Large intestine (tissue), 3 donors: ENCODE measurements around the gene HIVEP3. TPM values are rescaled to one million over a fixed set of nuclear protein-coding genes. Genes with fewer than 3 reads are reported as not detected.
A peak's percentile ranks its signal among the peaks of the same experiment; 100 is the strongest.

Experiments used
- DNase-seq, 2 donors: peaks; one replicate each; pipeline versions ENCODE4 v3.0.0 to v3.0.0-alpha.2; 2013
- H3K27ac ChIP-seq: one replicate; pipeline ENCODE4 v1.5.1; 2013; ENCODE audit warnings: low read length
- H3K27me3 ChIP-seq: 2 replicates; pipeline ENCODE4 v1.6.1; 2013; ENCODE audit warnings: low read length; ENCODE audit not compliant: control insufficient read depth, insufficient read depth
- H3K36me3 ChIP-seq: 2 replicates; pipeline ENCODE4 v1.6.1; 2013; ENCODE audit warnings: low read length; ENCODE audit not compliant: control insufficient read depth, insufficient read depth
- H3K4me1 ChIP-seq: one replicate; pipeline ENCODE4 v1.6.1; 2013; ENCODE audit warnings: low read length; ENCODE audit not compliant: control insufficient read depth, insufficient read depth
- H3K4me3 ChIP-seq: one replicate; pipeline ENCODE4 v1.5.1; 2013; ENCODE audit warnings: low read length
- H3K9me3 ChIP-seq: one replicate; pipeline ENCODE4 v1.6.1; 2013; ENCODE audit warnings: mild to moderate bottlenecking, low read depth, low read length, moderate library complexity; ENCODE audit not compliant: control insufficient read depth
- WGBS: methylation state at CpG from one replicate; pipeline ENCODE4 v1.1.5; 2013; ENCODE audit warnings: low lambda C conversion rate; ENCODE audit not compliant: insufficient coverage; 5-methylcytosine and 5-hydroxymethylcytosine counted together
- polyA plus RNA-seq: library from polyadenylated mRNA; unstranded; fragments of 120-200 nt; gene quantifications from one replicate; pipeline ENCODE4 v1.2.1, GENCODE V29; 2013

The HIVEP3 gene
- polyA plus RNA-seq, 1 donor: 2.6 TPM

- Histone ChIP-seq H3K27ac (no peak overlapping the region), H3K27me3 (peaks cover 3% of the 10 kb centered on the region), H3K4me1 (no peaks in the 10 kb centered on the region), H3K4me3 (no peak overlapping the region), H3K9me3 (no peaks in the 10 kb centered on the region), H3K36me3 (no peaks in the 10 kb centered on the region)
- peak in 1 of 2 donors; percentile 11 for DNase-seq
- 67% methylated on average over 1 of the region's 3 CpGs for WGBS
Measured at GRCh38 chr1:41875487-41875886, 43.2 kb downstream of the HIVEP3 start.

DNA sequence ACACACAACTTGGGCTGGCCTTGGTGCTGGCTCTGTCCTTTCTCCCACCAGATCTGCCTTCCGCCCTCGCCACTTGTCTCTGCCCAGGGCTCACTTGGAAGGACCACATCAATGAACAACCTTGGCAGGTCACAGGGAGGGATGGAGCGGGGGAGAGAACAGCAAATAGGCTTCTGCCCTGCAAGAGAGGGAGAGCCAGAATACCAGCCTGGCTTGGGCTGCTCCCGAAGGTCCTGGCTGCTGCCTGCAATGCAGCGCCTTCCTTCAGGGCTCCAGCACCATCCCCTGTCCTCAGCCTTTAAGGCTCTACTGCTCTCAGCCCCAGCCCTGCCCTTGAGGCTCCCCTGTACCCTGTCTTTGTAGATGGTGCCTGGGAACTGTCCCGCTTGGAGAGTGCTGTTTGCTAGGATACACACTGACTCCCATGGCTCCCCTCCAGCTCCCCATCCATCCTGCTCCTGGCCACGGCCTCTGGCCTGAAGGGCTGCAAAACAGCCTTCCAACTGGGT, 43.8 kb downstream of the HIVEP3 start:
- H3K27me3 ChIP-seq: peaks cover 4% of the 10 kb centered on the region
- no peak overlapping the region for H3K4me3 ChIP-seq
- no peak for DNase-seq
- no peaks in the 10 kb centered on the region for H3K9me3 ChIP-seq
- no peak overlapping the region for H3K27ac ChIP-seq
- no peaks in the 10 kb centered on the region for H3K4me1 ChIP-seq
- no CpG with 5 or more reads among the region's 7 CpGs for WGBS
- no peaks in the 10 kb centered on the region for H3K36me3 ChIP-seq

- 37% methylated on average over 2 of the region's 6 CpGs for WGBS
Measured at GRCh38 chr1:41874151-41874719, 44.5 kb downstream of the HIVEP3 start.

GRCh38 chr1:41872074-41872473, 46.6 kb downstream of the HIVEP3 start:
- H3K27ac ChIP-seq: no peak overlapping the region
- peaks cover 5% of the 10 kb centered on the region for H3K27me3 ChIP-seq
- H3K4me1 ChIP-seq: no peaks in the 10 kb centered on the region
- no peak overlapping the region for H3K4me3 ChIP-seq
- no peaks in the 10 kb centered on the region for H3K36me3 ChIP-seq
- no peaks in the 10 kb centered on the region for H3K9me3 ChIP-seq
- 100% methylated on average over 1 of the region's 4 CpGs for WGBS
- DNase-seq: no peak

More at GRCh38 chr1:41874151-41874719, 44.5 kb downstream of the HIVEP3 start:
- no peaks in the 10 kb centered on the region for H3K36me3 ChIP-seq
- no peaks in the 10 kb centered on the region for H3K9me3 ChIP-seq
- DNase-seq: no peak
- H3K4me1 ChIP-seq: no peaks in the 10 kb centered on the region
- no peak overlapping the region for H3K27ac ChIP-seq
- peaks cover 5% of the 10 kb centered on the region for H3K27me3 ChIP-seq
- no peak overlapping the region for H3K4me3 ChIP-seq

GRCh38 chr1:41870076-41870562, 48.6 kb downstream of the HIVEP3 start:
- no peak for DNase-seq
- H3K27me3 ChIP-seq: peaks cover 8% of the 10 kb centered on the region
- H3K27ac ChIP-seq: no peak overlapping the region
- H3K36me3 ChIP-seq: no peaks in the 10 kb centered on the region
- no peaks in the 10 kb centered on the region for H3K4me1 ChIP-seq
- no CpG with 5 or more reads among the region's 7 CpGs for WGBS
- no peak overlapping the region for H3K4me3 ChIP-seq
- no peaks in the 10 kb centered on the region for H3K9me3 ChIP-seq

GRCh38 chr1:41868241-41868998, 50.3 kb downstream of the HIVEP3 start:
- Histone ChIP-seq H3K4me1 (no peaks in the 10 kb centered on the region), H3K9me3 (no peaks in the 10 kb centered on the region), H3K27ac (no peak overlapping the region), H3K36me3 (no peaks in the 10 kb centered on the region), H3K4me3 (no peak overlapping the region), H3K27me3 (peaks cover 14% of the 10 kb centered on the region)
- WGBS: no CpG with 5 or more reads among the region's 6 CpGs
- no peak for DNase-seq

GRCh38 chr1:41866285-41866684, 52.4 kb downstream of the HIVEP3 start:
- Histone ChIP-seq H3K4me3 (no peak overlapping the region), H3K27me3 (peaks cover 23% of the 10 kb centered on the region), H3K9me3 (no peaks in the 10 kb centered on the region), H3K4me1 (no peaks in the 10 kb centered on the region), H3K36me3 (no peaks in the 10 kb centered on the region), H3K27ac (no peak overlapping the region)
- 80% methylated on average over 1 of the region's 2 CpGs for WGBS
- DNase-seq: no peak

- H3K9me3 ChIP-seq: no peaks in the 10 kb centered on the region
- peaks cover 21% of the 10 kb centered on the region for H3K27me3 ChIP-seq
- no CpG with 5 or more reads among the region's 4 CpGs for WGBS
- no peak for DNase-seq
- H3K36me3 ChIP-seq: no peaks in the 10 kb centered on the region
- H3K4me1 ChIP-seq: no peaks in the 10 kb centered on the region
- no peak overlapping the region for H3K4me3 ChIP-seq
- H3K27ac ChIP-seq: no peak overlapping the region
Measured at GRCh38 chr1:41864471-41865040, 54.2 kb downstream of the HIVEP3 start.

DNA sequence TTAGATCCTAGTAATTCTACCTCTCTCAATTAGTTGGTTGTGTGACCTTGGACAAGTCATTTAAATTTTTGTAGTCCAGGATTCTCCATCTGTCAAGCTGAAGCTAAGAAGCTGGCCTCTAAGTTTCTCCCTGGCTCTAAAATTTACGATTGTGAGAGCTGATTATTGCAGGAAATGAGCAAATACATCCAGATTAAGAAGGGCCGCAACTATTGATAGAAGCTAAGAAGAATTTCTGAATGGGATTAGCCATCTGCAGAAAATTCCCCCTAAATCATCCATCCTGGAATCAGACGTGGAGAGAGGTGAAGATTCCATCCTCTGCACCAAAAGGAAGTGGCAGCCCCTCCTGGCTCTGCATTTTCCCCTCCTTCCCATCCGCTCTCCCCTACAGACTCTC, 55.0 kb downstream of the HIVEP3 start:
- no peak overlapping the region for H3K27ac ChIP-seq
- 20% methylated on average over 1 of the region's 4 CpGs for WGBS
- no peak overlapping the region for H3K4me3 ChIP-seq
- DNase-seq: no peak
- H3K9me3 ChIP-seq: no peaks in the 10 kb centered on the region
- H3K36me3 ChIP-seq: no peaks in the 10 kb centered on the region
- H3K27me3 ChIP-seq: peaks cover 21% of the 10 kb centered on the region
- no peaks in the 10 kb centered on the region for H3K4me1 ChIP-seq

- Histone ChIP-seq H3K27me3 (peaks cover 21% of the 10 kb centered on the region), H3K9me3 (no peaks in the 10 kb centered on the region), H3K36me3 (no peaks in the 10 kb centered on the region), H3K4me1 (no peaks in the 10 kb centered on the region), H3K4me3 (no peak overlapping the region), H3K27ac (no peak overlapping the region)
- no CpG with 5 or more reads among the region's 7 CpGs for WGBS
- no peak for DNase-seq
Measured at GRCh38 chr1:41862384-41863221, 56.1 kb downstream of the HIVEP3 start.
